Testis (tissue), 2 donors: Measurements from ENCODE around the gene NTM.

Experiments used
- CTCF ChIP-seq, 3 experiments: fragments of 450-650 bp in 2 of 3; fragments of 200-600 bp in 1 of 3; sonication (generic) in 1 of 3; IDR thresholded peaks; one replicate each; pipeline ENCODE4 v1.5.1; 2016 to 2019; ENCODE audit warnings: antibody characterized with exemption in 3 of 3, mild to moderate bottlenecking in 2 of 3, moderate library complexity in 1 of 3
- POLR2A ChIP-seq: fragments of 450-650 bp; IDR thresholded peaks from one replicate; pipeline ENCODE4 v1.6.1; 2017; ENCODE audit warnings: antibody characterized with exemption, mild to moderate bottlenecking, moderate library complexity

- TF ChIP-seq POLR2A: no peak
- no peak for TF ChIP-seq CTCF (IDR thresholded peaks at IDR 0.05)
These were observed 84.1 kb downstream of the NTM start for GRCh38 chr11:131454490-131454889.
